HEK293 (cell line): Measurements from ENCODE around the gene RNF222.
A peak's percentile ranks its signal among the peaks of the same experiment; 100 is the strongest.

ENCODE experiments used
- CTCF ChIA-PET: fragments of 350-600 bp; formaldehyde crosslinking; extraction: SDS; loops from one replicate; lab custom pipeline; 2021; ENCODE audit warnings: antibody characterized with exemption; lab: Yijun Ruan, JAX
- POLR2A ChIA-PET: fragments of 300-600 bp; formaldehyde crosslinking; extraction: SDS; loops from one replicate; lab custom pipeline; 2020; ENCODE audit warnings: antibody characterized with exemption, inconsistent platforms; lab: Yijun Ruan, JAX
- H3K27ac ChIP-seq: fragments of 200-500 bp; sonication (Bioruptor generic); 2 replicates; pipeline ENCODE4 v1.5.1; 2014; ENCODE audit warnings: low read depth, low read length, control low read depth, inconsistent platforms; ENCODE audit errors: extremely low read depth
- H3K36me3 ChIP-seq, 2 experiments: fragments of 200-500 bp in 1 of 2; sonication (Bioruptor generic) in 1 of 2; 1 replicate in 1 of 2; 2 replicates in 1 of 2; pipeline ENCODE4 v1.5.1; 2014 to 2017; ENCODE audit warnings: inconsistent platforms in 2 of 2, low read length in 2 of 2; ENCODE audit not compliant: control insufficient read depth in 2 of 2, insufficient read depth in 1 of 2
- H3K4me1 ChIP-seq: fragments of 200-500 bp; sonication (Bioruptor generic); 2 replicates; pipeline ENCODE4 v1.5.1; 2014; ENCODE audit warnings: mild to moderate bottlenecking, low read length, inconsistent platforms; ENCODE audit not compliant: control insufficient read depth, insufficient read depth
- H3K4me3 ChIP-seq: 2 replicates; pipeline ENCODE4 v1.5.1; 2011; ENCODE audit warnings: low read depth, mild to moderate bottlenecking, control low read depth, low read length, moderate library complexity
- H3K9me3 ChIP-seq: fragments of 200-500 bp; sonication (Bioruptor generic); 2 replicates; pipeline ENCODE4 v1.5.1; 2014; ENCODE audit warnings: low read depth, low read length, inconsistent platforms; ENCODE audit not compliant: control insufficient read depth, insufficient read depth
- ATF2 ChIP-seq: fragments of 450-650 bp; formaldehyde crosslinking; IDR thresholded peaks from 2 replicates; pipeline ENCODE4 v1.5.1; 2016; ENCODE audit warnings: missing biosample characterization, missing genetic modification characterization, low read depth
- GFI1B ChIP-seq: fragments of 450-650 bp; formaldehyde crosslinking; IDR thresholded peaks from 2 replicates; pipeline ENCODE4 v1.5.1; 2016; ENCODE audit warnings: missing biosample characterization, missing genetic modification characterization
- PBX3 ChIP-seq: sonication (generic); formaldehyde crosslinking; IDR thresholded peaks from 2 replicates; pipeline ENCODE4 v1.8.1; 2022; ENCODE audit warnings: mild to moderate bottlenecking, moderate library complexity, missing genetic modification reagents
- PRDM1 ChIP-seq: fragments of 450-650 bp; formaldehyde crosslinking; IDR thresholded peaks from 2 replicates; pipeline ENCODE4; 2016; ENCODE audit warnings: missing biosample characterization, missing genetic modification characterization
- SP3 ChIP-seq: fragments of 450-650 bp; formaldehyde crosslinking; IDR thresholded peaks from 2 replicates; pipeline ENCODE4 v1.5.1; 2016; ENCODE audit warnings: missing biosample characterization, missing genetic modification characterization
- SP7 ChIP-seq: fragments of 450-650 bp; formaldehyde crosslinking; IDR thresholded peaks from 2 replicates; pipeline ENCODE4 v1.5.1; 2016; ENCODE audit warnings: missing biosample characterization, missing genetic modification characterization
- TCF7L2 ChIP-seq: IDR thresholded peaks from 2 replicates; pipeline ENCODE4 v1.6.1; 2011; ENCODE audit warnings: low read depth, mild to moderate bottlenecking, inconsistent platforms, low read length, moderate library complexity, borderline replicate concordance
- YY2 ChIP-seq: fragments of 450-650 bp; formaldehyde crosslinking; IDR thresholded peaks from 2 replicates; pipeline ENCODE4 v1.5.1; 2016; ENCODE audit warnings: missing biosample characterization, missing genetic modification characterization
- ZBTB17 ChIP-seq: fragments of 450-650 bp; formaldehyde crosslinking; IDR thresholded peaks from 2 replicates; pipeline ENCODE4 v1.5.1; 2016; ENCODE audit warnings: missing biosample characterization, missing genetic modification characterization
- ZBTB20 ChIP-seq: fragments of 450-650 bp; formaldehyde crosslinking; IDR thresholded peaks from 2 replicates; pipeline ENCODE4 v1.5.1; 2016; ENCODE audit warnings: missing biosample characterization, missing genetic modification characterization
- ZBTB8A ChIP-seq: fragments of 450-650 bp; formaldehyde crosslinking; IDR thresholded peaks from 2 replicates; pipeline ENCODE4 v1.5.1; 2016; ENCODE audit warnings: missing biosample characterization, missing genetic modification characterization
- ZNF211 ChIP-seq: fragments of 450-650 bp; formaldehyde crosslinking; IDR thresholded peaks from 2 replicates; pipeline ENCODE4 v1.5.1; 2016; ENCODE audit warnings: low read depth, missing biosample characterization, missing genetic modification characterization
- ZNF248 ChIP-seq: fragments of 450-650 bp; formaldehyde crosslinking; IDR thresholded peaks from 2 replicates; pipeline ENCODE4 v1.5.1; 2017; ENCODE audit warnings: missing biosample characterization, missing genetic modification characterization
- ZNF324 ChIP-seq: fragments of 450-650 bp; formaldehyde crosslinking; IDR thresholded peaks from 2 replicates; pipeline ENCODE4 v1.5.1; 2016; ENCODE audit warnings: missing biosample characterization, missing genetic modification characterization
- ZNF341 ChIP-seq: fragments of 450-650 bp; formaldehyde crosslinking; IDR thresholded peaks from 2 replicates; pipeline ENCODE4; 2016; ENCODE audit warnings: low read depth, missing biosample characterization, missing genetic modification characterization
- ZNF366 ChIP-seq: fragments of 450-650 bp; formaldehyde crosslinking; conservative IDR thresholded peaks from 2 replicates; pipeline ENCODE4 v1.5.1; 2016; ENCODE audit warnings: missing biosample characterization, missing genetic modification characterization
- ZNF398 ChIP-seq: fragments of 450-650 bp; formaldehyde crosslinking; IDR thresholded peaks from 2 replicates; pipeline ENCODE4 v1.5.1; 2017; ENCODE audit warnings: missing biosample characterization, missing genetic modification characterization
- ZNF561 ChIP-seq: fragments of 450-650 bp; IDR thresholded peaks from 2 replicates; pipeline ENCODE4 v1.5.1; 2018; ENCODE audit warnings: missing biosample characterization, missing genetic modification characterization, borderline replicate concordance
- ZNF600 ChIP-seq: fragments of 450-650 bp; formaldehyde crosslinking; IDR thresholded peaks from 2 replicates; pipeline ENCODE4 v1.5.1; 2016; ENCODE audit warnings: missing biosample characterization, missing genetic modification characterization
- ZNF785 ChIP-seq: fragments of 450-650 bp; formaldehyde crosslinking; IDR thresholded peaks from 2 replicates; pipeline ENCODE4 v1.5.1; 2016; ENCODE audit warnings: missing biosample characterization, missing genetic modification characterization

The RNF222 gene

GRCh38 chr17:8372422-8372821 lies 25.2 kb downstream of the RNF222 start:
- Histone ChIP-seq H3K4me3 (no peak overlapping the region), H3K4me1 (peaks cover 7% of the 10 kb centered on the region; the same call in 1 of the 2 replicates), H3K9me3 (no peaks in the 10 kb centered on the region), H3K27ac (no peak overlapping the region), H3K36me3 (peaks cover 39 to 44% of the 10 kb centered on the region in 2 experiments)
- ChIA-PET POLR2A (no interaction called here), CTCF (interaction anchor here (1.5 kb wide), 1 partner anchor 374 kb away, joined by 6 read pairs; no protein-coding TSS in a partner anchor)
- TF ChIP-seq YY2 (tag by site-specific recombination) (no peak), ZNF341 (tag by site-specific recombination) (no peak), ZNF785 (tag by site-specific recombination) (no peak), ZNF600 (tag by site-specific recombination) (no peak), ZNF366 (tag by site-specific recombination) (no peak), SP7 (tag by site-specific recombination) (no peak), ZNF248 (tag by site-specific recombination) (no peak), ZNF211 (tag by site-specific recombination) (no peak), ATF2 (tag by site-specific recombination) (no peak), ZBTB8A (no peak), GFI1B (tag by site-specific recombination) (no peak), TCF7L2 (no peak)

GRCh38 chr17:8371786-8372185 lies 25.8 kb downstream of the RNF222 start:
- CTCF ChIA-PET = interaction anchor here (1.4 to 1.5 kb wide), 2 partner anchors 11 to 375 kb away, joined by 3 to 6 read pairs; partner anchors contain the start of gene RPL26
- POLR2A ChIA-PET = no interaction called here

More at GRCh38 chr17:8371786-8372185, 25.8 kb downstream of the RNF222 start:
- TF ChIP-seq PBX3 (no peak), PRDM1 (tag by site-specific recombination) (no peak), SP3 (tag by site-specific recombination) (no peak), ZNF561 (tag by site-specific recombination) (no peak), ZNF324 (tag by site-specific recombination) (no peak), ZBTB20 (tag by site-specific recombination) (no peak), ZBTB17 (0 out of 2 replicates have a peak, but pooled peaks have one; percentile 23), YY2 (tag by site-specific recombination) (no peak), ZNF398 (no peak)
- H3K4me3 ChIP-seq = no peak overlapping the region
- peaks cover 33 to 37% of the 10 kb centered on the region in 2 experiments for H3K36me3 ChIP-seq
- no peak overlapping the region for H3K27ac ChIP-seq
- peaks cover 4% of the 10 kb centered on the region; the same call in 1 of the 2 replicates for H3K4me1 ChIP-seq
- H3K9me3 ChIP-seq = no peaks in the 10 kb centered on the region
